Astrocyte of the spinal cord (primary cell): ENCODE measurements around the gene MRPL21.

ENCODE experiments used
- DNase-seq: peaks from one replicate; pipeline ENCODE4 v3.0.0; 2011; ENCODE audit warnings: low read depth, low spot score
- H3K4me3 ChIP-seq: 2 replicates; pipeline ENCODE4 v1.5.1; 2011; ENCODE audit warnings: low read depth, mild to moderate bottlenecking, low read length, moderate library complexity
- in situ Hi-C: cut with HindIII; loops from 2 replicates; pipeline ENCODE4 v1.10.0; 2017; ENCODE audit warnings: low sequenced_read_pairs
- TF ChIP-seq, protein P1 (sequence below): IDR thresholded peaks from 2 replicates; pipeline ENCODE4 v1.5.1; 2012; ENCODE audit warnings: low read depth, mild to moderate bottlenecking, low read length, inconsistent platforms

Gene MRPL21

GRCh38 chr11:68903288-68904247, at the start of gene MRPL21, which contains the start of gene IGHMBP2:
Gene MRPL21, minus strand, starts transcription at chr11:68903832. Its CDS starts 22 bp downstream, at chr11:68903810.
Gene IGHMBP2, plus strand, starts transcription at chr11:68903891. Its CDS starts 62 bp downstream, at chr11:68903953.
- in situ Hi-C loops = no loop called here
- TF ChIP-seq, protein P1, sequence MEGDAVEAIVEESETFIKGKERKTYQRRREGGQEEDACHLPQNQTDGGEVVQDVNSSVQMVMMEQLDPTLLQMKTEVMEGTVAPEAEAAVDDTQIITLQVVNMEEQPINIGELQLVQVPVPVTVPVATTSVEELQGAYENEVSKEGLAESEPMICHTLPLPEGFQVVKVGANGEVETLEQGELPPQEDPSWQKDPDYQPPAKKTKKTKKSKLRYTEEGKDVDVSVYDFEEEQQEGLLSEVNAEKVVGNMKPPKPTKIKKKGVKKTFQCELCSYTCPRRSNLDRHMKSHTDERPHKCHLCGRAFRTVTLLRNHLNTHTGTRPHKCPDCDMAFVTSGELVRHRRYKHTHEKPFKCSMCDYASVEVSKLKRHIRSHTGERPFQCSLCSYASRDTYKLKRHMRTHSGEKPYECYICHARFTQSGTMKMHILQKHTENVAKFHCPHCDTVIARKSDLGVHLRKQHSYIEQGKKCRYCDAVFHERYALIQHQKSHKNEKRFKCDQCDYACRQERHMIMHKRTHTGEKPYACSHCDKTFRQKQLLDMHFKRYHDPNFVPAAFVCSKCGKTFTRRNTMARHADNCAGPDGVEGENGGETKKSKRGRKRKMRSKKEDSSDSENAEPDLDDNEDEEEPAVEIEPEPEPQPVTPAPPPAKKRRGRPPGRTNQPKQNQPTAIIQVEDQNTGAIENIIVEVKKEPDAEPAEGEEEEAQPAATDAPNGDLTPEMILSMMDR = no peak
- peak; percentile 81 for DNase-seq
- H3K4me3 ChIP-seq = peak within 1 kb of the TSS; percentile 96

DNA sequence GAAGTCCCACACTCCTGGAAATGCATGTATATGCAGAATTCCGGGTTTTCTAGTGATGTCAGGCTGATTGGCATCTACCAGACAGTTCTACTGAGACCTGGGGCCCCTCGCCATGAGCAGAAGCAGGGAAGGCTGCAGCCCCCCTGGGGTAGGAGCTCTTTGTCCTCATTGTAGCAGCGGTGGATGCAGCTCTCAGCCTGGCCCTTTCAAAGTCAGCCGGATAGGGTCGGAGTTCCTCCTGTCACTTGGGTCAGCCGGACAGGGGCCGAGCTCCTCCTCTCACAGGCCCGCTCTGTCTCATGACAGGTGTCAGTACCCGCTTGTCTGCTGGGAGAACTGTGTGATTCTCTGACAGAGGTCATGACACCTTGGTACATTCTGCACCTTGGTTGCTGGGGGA, 47.1 kb upstream of the MRPL21 start:
- no peak for DNase-seq
- no peak overlapping the region for H3K4me3 ChIP-seq
- TF ChIP-seq, protein P1 = no peak
- in situ Hi-C loops = no loop called here

- in situ Hi-C loops = no loop called here
- no peak overlapping the region for H3K4me3 ChIP-seq
- peak; percentile 10 for DNase-seq
- TF ChIP-seq, protein P1 = peak; percentile 46
These were observed 46.6 kb upstream of the MRPL21 start for GRCh38 chr11:68950270-68950669.

GRCh38 chr11:68948935-68949334, 45.3 kb upstream of the MRPL21 start:
- TF ChIP-seq, protein P1 = no peak
- in situ Hi-C loops = no loop called here
- no peak for DNase-seq
- no peak overlapping the region for H3K4me3 ChIP-seq

GRCh38 chr11:68948496-68948895, 44.9 kb upstream of the MRPL21 start:
- H3K4me3 ChIP-seq = no peak overlapping the region
- in situ Hi-C loops = no loop called here
- TF ChIP-seq, protein P1 = no peak
- DNase-seq = no peak

DNA sequence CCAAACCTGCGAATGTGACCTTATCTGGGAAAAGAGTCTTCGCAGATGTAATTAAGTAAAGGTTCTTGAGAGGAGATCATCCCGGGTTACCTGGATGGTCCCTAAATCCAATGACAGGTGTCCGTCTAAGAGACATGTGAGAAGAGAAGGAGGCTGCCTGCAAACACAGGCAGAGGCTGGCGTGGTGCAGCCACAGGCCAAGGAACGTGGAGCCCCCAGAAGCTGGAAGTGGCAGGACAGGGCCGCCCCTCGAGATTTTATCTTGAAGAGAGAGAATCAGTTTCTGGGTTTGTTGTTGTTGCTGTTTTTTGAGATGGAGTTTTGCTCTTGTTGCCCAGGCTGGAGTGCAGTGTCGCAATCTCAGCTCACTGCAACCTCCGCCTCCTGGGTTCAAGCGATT, 43.5 kb upstream of the MRPL21 start:
- no peak overlapping the region for H3K4me3 ChIP-seq
- TF ChIP-seq, protein P1 = no peak
- no peak for DNase-seq
- in situ Hi-C loops = no loop called here
